ENCODE results near the gene TSPAN2.

Gene TSPAN2

GRCh38 chr1:115113766-115114165, 24.5 kb upstream of the TSPAN2 start:
- no peak for TF ChIP-seq ZNF8 (CRISPR knock-in tag; IDR thresholded peaks at IDR 0.05)
- TF ChIP-seq ZFP3 (CRISPR knock-in tag; IDR thresholded peaks at IDR 0.05) = no peak
- ATAC-seq = peak; percentile 24; the same call in 2 of the 3 replicates

DNA sequence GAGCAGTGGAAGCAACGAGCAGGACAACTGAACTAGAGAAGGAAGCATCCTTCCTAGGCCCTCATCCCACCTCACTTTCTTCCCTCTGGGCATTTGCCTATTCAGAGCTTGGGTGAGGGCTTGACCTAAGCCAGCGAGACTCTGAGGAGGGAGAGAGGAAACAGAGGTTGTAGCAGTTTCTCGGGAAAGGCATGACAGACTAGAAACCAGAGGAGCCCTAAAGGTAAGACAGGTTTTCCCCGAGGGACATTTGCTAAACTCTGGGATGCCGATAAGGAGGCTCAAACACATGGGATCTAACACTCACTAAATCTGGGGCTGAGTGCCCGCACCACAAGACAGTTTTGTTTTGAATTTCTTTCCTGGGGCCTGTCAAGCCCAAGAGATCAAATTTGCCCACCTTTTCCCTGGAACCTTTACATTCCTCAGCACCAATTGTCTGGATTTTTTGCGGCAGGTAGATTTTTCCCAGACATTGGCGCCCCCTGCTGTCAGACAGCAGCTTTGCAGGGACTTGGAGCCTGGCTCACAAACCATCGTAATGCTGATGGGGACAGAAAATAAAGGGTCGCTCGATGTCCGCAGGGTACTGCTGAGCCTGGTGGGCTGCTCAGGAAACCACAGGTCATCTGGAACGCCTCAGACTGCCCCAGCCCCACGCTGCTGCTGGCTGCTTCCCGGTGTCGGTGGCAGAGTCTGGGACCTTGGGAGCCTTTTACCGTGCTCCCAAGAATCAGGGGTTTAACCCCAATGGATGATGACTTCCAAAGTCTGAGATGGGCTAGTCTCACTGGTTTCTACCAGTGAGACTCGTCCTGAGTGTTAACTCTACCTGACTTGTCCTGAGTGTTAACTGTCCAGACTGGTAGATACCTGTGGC, 23.4 kb upstream of the TSPAN2 start:
- ATAC-seq = peak; percentile 66
- TF ChIP-seq, protein P1, sequence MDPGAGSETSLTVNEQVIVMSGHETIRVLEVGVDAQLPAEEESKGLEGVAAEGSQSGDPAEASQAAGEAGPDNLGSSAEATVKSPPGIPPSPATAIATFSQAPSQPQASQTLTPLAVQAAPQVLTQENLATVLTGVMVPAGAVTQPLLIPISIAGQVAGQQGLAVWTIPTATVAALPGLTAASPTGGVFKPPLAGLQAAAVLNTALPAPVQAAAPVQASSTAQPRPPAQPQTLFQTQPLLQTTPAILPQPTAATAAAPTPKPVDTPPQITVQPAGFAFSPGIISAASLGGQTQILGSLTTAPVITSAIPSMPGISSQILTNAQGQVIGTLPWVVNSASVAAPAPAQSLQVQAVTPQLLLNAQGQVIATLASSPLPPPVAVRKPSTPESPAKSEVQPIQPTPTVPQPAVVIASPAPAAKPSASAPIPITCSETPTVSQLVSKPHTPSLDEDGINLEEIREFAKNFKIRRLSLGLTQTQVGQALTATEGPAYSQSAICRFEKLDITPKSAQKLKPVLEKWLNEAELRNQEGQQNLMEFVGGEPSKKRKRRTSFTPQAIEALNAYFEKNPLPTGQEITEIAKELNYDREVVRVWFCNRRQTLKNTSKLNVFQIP (CRISPR knock-in tag; IDR thresholded peaks at IDR 0.05; ENCODE audit: borderline replicate concordance, low read depth) = no peak
- TF ChIP-seq ZNF565 (CRISPR knock-in tag; conservative IDR thresholded peaks at IDR 0.05; ENCODE audit: low read depth) = no peak
- TF ChIP-seq TSHZ2 (CRISPR knock-in tag; IDR thresholded peaks at IDR 0.05) = no peak
- no peak for TF ChIP-seq RARB (CRISPR knock-in tag; IDR thresholded peaks at IDR 0.05)
- TF ChIP-seq ZNF8 (CRISPR knock-in tag; IDR thresholded peaks at IDR 0.05) = no peak

DNA sequence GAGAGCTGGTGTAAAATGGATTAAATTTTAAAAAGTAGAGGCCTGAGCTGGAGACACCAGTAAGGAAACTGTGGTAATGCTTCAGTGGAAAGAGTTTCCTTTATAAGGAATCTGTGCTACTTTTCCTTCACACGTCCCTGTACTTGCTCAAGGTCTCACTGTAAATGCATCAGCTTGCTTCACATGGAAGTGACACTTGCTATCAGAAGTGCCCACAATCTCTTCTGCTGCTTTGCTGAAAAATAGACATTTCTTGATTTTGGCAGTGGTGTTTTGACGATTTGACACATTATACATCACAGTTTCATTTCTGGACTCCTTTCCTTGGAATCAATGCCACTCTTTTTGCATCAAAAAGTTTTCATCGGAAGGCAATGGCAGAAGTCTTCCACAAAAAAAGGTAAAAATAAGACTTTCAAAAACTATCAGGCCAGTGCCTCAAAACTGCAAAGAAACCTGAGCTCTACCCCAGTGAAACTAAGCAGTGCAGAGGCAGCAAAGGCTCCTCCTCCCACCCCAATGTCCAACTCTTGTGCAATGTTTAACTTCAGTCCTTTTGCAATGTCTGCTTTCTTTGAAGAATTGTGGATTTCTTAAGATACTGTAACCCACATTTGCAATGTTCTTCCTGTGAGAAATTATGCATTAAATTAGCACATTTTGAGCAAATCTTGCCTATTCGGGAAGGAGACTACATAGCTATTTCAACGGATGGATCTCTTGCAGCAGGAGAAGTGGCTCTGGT, 18.4 kb upstream of the TSPAN2 start:
- TF ChIP-seq GLIS3 (CRISPR knock-in tag; IDR thresholded peaks at IDR 0.05) = no peak
- no peak for ATAC-seq

DNA sequence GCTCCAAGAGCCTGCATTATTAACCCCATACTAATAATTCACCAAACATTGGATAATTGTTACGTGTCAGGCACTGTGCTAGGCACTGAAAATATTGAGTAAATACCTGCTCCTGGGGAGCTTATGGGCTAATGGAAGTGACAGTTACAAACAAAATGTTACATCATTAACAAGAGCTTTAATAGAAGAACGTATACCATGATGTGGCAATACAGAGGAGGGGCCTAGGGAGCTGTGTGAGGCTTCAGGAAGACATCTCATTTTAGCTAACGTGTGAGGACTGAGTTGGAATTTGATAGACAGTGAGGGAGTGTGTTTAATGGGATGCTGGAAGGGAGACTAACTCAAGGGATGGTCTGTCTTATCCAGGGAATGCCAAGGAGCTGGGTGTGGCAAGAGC, 16.5 kb upstream of the TSPAN2 start:
- TF ChIP-seq CSDC2 (CRISPR knock-in tag; IDR thresholded peaks at IDR 0.05) = no peak
- no peak for TF ChIP-seq TCF4 (CRISPR knock-in tag; IDR thresholded peaks at IDR 0.05; ENCODE audit: borderline replicate concordance)
- TF ChIP-seq ISL1 (CRISPR knock-in tag; IDR thresholded peaks at IDR 0.05) = no peak
- TF ChIP-seq TSHZ2 (CRISPR knock-in tag; IDR thresholded peaks at IDR 0.05) = no peak
- TF ChIP-seq, protein P2, sequence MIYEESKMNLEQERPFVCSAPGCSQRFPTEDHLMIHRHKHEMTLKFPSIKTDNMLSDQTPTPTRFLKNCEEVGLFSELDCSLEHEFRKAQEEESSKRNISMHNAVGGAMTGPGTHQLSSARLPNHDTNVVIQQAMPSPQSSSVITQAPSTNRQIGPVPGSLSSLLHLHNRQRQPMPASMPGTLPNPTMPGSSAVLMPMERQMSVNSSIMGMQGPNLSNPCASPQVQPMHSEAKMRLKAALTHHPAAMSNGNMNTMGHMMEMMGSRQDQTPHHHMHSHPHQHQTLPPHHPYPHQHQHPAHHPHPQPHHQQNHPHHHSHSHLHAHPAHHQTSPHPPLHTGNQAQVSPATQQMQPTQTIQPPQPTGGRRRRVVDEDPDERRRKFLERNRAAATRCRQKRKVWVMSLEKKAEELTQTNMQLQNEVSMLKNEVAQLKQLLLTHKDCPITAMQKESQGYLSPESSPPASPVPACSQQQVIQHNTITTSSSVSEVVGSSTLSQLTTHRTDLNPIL (CRISPR knock-in tag; IDR thresholded peaks at IDR 0.05; ENCODE audit: low read depth) = no peak
- TF ChIP-seq ESRRG (CRISPR knock-in tag; IDR thresholded peaks at IDR 0.05) = no peak
- TF ChIP-seq ZFP30 (CRISPR knock-in tag; IDR thresholded peaks at IDR 0.05) = no peak
- no peak for TF ChIP-seq ZNF70 (CRISPR knock-in tag; IDR thresholded peaks at IDR 0.05)
- TF ChIP-seq ZFP3 (CRISPR knock-in tag; IDR thresholded peaks at IDR 0.05) = no peak
- ATAC-seq = no peak

- ATAC-seq = no peak
- TF ChIP-seq TSHZ2 (CRISPR knock-in tag; IDR thresholded peaks at IDR 0.05) = no peak
- TF ChIP-seq, protein P3, sequence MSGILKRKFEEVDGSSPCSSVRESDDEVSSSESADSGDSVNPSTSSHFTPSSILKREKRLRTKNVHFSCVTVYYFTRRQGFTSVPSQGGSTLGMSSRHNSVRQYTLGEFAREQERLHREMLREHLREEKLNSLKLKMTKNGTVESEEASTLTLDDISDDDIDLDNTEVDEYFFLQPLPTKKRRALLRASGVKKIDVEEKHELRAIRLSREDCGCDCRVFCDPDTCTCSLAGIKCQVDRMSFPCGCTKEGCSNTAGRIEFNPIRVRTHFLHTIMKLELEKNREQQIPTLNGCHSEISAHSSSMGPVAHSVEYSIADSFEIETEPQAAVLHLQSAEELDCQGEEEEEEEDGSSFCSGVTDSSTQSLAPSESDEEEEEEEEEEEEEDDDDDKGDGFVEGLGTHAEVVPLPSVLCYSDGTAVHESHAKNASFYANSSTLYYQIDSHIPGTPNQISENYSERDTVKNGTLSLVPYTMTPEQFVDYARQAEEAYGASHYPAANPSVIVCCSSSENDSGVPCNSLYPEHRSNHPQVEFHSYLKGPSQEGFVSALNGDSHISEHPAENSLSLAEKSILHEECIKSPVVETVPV (CRISPR knock-in tag; IDR thresholded peaks at IDR 0.05) = no peak
- TF ChIP-seq ZFP3 (CRISPR knock-in tag; IDR thresholded peaks at IDR 0.05) = no peak
- TF ChIP-seq RARB (CRISPR knock-in tag; IDR thresholded peaks at IDR 0.05) = no peak
- TF ChIP-seq, protein P4, sequence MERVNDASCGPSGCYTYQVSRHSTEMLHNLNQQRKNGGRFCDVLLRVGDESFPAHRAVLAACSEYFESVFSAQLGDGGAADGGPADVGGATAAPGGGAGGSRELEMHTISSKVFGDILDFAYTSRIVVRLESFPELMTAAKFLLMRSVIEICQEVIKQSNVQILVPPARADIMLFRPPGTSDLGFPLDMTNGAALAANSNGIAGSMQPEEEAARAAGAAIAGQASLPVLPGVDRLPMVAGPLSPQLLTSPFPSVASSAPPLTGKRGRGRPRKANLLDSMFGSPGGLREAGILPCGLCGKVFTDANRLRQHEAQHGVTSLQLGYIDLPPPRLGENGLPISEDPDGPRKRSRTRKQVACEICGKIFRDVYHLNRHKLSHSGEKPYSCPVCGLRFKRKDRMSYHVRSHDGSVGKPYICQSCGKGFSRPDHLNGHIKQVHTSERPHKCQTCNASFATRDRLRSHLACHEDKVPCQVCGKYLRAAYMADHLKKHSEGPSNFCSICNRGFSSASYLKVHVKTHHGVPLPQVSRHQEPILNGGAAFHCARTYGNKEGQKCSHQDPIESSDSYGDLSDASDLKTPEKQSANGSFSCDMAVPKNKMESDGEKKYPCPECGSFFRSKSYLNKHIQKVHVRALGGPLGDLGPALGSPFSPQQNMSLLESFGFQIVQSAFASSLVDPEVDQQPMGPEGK (CRISPR knock-in tag; IDR thresholded peaks at IDR 0.05; ENCODE audit: borderline replicate concordance) = no peak
- no peak for TF ChIP-seq SNAI2 (CRISPR knock-in tag; IDR thresholded peaks at IDR 0.05)
- TF ChIP-seq ISL1 (CRISPR knock-in tag; IDR thresholded peaks at IDR 0.05) = no peak
Observed at GRCh38 chr1:115099693-115100050, 10.4 kb upstream of the TSPAN2 start.
